Neural progenitor cell (in vitro differentiated cells): Measurements from ENCODE around the gene ACSM2A.

Experiments used
- EZH2 ChIP-seq: fragments of 200-600 bp; sonication (generic); IDR thresholded peaks from 2 replicates; pipeline ENCODE4 v1.6.1; 2017; ENCODE audit warnings: antibody characterized with exemption, mild to moderate bottlenecking, moderate library complexity
- TF ChIP-seq, protein P1 (sequence below): fragments of 200-600 bp; sonication (generic); IDR thresholded peaks from 2 replicates; pipeline ENCODE4 v1.5.1; 2017; ENCODE audit warnings: antibody characterized with exemption, mild to moderate bottlenecking

DNA sequence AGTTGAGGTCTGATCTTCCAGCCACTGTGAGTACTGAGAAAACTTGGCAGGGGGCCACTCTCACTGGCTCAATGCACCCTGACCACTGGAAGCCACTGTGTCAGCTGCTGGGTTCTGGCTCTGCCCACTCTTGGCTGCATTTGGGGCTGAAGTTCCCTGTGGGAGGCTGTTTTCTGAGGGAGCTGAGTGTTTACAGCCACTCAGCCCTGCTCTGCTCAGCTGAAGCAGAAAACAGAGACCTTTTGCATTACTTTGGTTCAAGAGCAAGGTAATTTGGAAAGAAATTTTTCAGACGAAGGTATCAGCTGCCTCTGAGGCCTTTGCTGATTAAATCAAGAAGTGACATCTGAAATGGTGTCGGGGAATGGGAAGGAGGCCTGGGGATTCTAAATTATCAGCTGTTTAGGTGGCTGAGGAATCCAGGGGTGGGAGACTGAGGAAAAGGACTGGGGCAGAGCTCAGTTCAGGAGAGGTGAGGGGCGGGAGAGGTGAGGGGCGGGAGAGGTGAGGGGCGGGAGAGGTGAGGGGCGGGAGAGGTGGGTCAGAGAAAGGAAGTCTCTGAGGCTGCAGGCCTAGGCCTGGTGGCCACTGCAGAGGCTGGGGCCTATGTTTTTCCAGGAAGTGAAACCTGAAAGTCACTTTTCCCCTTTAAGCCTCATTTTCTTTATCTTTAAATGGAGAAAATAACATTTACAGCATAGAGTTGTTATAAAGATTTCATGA lies 41.8 kb upstream of the ACSM2A start, which contains the start of gene ACSM5:
- TF ChIP-seq, protein P1, sequence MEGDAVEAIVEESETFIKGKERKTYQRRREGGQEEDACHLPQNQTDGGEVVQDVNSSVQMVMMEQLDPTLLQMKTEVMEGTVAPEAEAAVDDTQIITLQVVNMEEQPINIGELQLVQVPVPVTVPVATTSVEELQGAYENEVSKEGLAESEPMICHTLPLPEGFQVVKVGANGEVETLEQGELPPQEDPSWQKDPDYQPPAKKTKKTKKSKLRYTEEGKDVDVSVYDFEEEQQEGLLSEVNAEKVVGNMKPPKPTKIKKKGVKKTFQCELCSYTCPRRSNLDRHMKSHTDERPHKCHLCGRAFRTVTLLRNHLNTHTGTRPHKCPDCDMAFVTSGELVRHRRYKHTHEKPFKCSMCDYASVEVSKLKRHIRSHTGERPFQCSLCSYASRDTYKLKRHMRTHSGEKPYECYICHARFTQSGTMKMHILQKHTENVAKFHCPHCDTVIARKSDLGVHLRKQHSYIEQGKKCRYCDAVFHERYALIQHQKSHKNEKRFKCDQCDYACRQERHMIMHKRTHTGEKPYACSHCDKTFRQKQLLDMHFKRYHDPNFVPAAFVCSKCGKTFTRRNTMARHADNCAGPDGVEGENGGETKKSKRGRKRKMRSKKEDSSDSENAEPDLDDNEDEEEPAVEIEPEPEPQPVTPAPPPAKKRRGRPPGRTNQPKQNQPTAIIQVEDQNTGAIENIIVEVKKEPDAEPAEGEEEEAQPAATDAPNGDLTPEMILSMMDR: no peak
- TF ChIP-seq EZH2: no peak
